Measurements from ENCODE around the gene AUNIP.

Gene AUNIP

DNA sequence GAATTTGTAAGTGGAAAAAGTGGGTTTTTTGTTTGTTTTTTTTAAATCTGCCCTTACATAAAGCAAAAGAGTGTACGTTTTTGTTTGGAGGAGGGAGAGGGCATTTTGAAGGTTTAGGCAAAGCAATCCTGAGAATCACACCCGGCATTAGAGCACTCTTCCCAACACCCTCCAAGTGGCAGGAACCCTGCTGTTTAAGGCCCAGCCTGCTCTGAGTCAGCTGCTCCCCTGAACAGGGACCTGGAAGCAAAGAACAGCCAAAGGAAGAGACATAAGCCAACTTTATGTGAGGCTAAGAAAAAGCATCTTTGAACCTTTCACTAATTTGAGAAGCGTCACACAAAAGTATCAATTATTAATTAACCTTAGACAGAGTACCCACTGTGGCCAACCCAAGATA is 22.6 kb downstream of the AUNIP start:
- no peaks in the 10 kb centered on the region for H4K20me1 ChIP-seq (ENCODE audit: insufficient read depth)
- TF ChIP-seq CTCF (conservative IDR thresholded peaks at IDR 0.05; ENCODE audit: low read depth, low read length) = no peak
- no peak overlapping the region for H3K9ac ChIP-seq
- H3K79me2 ChIP-seq (ENCODE audit: insufficient read depth, low read depth) = 0 out of 2 replicates have a peak, but pooled peaks cover 4% of the 10 kb centered on the region
- no peak overlapping the region for H2AFZ ChIP-seq (ENCODE audit: low read depth)
- no peak overlapping the region for H3K4me3 ChIP-seq (IDR thresholded peaks at IDR 0.05; ENCODE audit: insufficient read depth, low read depth, low read length)
- peaks cover 3% of the 10 kb centered on the region; the same call in 1 of the 2 replicates for H3K36me3 ChIP-seq (ENCODE audit: insufficient read depth)
- H3K4me1 ChIP-seq (ENCODE audit: low read depth, poor library complexity, severe bottlenecking) = peaks cover 9% of the 10 kb centered on the region
- H3K27ac ChIP-seq = no peak overlapping the region
- H3K27me3 ChIP-seq (ENCODE audit: insufficient read depth, low read depth) = no peaks in the 10 kb centered on the region
- H3K4me2 ChIP-seq = no peak overlapping the region

DNA sequence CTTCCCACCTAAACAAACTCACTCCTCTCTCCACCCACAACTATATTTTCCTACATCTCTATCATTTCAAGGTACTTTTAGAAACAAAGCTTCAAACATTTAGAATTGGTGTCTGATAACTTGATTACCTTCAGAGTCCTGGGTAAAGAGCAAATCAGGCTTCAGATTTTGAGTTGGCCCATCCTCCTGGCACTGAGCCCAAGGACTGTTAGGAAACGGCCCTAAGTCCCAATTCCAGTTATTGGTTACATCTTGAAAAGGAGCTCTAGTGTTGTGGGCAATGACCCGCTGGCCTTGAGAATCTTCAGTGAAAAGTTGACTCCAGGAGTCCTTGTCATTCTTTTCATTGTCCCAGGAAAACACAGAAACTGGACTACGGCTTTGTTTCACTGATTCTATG is 24.4 kb downstream of the AUNIP start:
- TF ChIP-seq CTCF (conservative IDR thresholded peaks at IDR 0.05; ENCODE audit: low read depth, low read length) = no peak
- no peak overlapping the region for H3K4me2 ChIP-seq

GRCh38 chr1:25833158-25833557 is 26.1 kb downstream of the AUNIP start:
- no peaks in the 10 kb centered on the region for H3K27me3 ChIP-seq (ENCODE audit: insufficient read depth, low read depth)
- no peaks in the 10 kb centered on the region for H3K79me2 ChIP-seq (ENCODE audit: insufficient read depth, low read depth)
- H3K9ac ChIP-seq = no peak overlapping the region
- no peak for TF ChIP-seq CTCF (conservative IDR thresholded peaks at IDR 0.05; ENCODE audit: low read depth, low read length)
- H3K36me3 ChIP-seq (ENCODE audit: insufficient read depth) = peaks cover 3% of the 10 kb centered on the region; the same call in 1 of the 2 replicates
- H3K27ac ChIP-seq = no peak overlapping the region
- no peak overlapping the region for H3K4me2 ChIP-seq
- H4K20me1 ChIP-seq (ENCODE audit: insufficient read depth) = no peaks in the 10 kb centered on the region
- H2AFZ ChIP-seq (ENCODE audit: low read depth) = no peak overlapping the region
- no peak overlapping the region for H3K4me3 ChIP-seq (IDR thresholded peaks at IDR 0.05; ENCODE audit: insufficient read depth, low read depth, low read length)
- H3K4me1 ChIP-seq (ENCODE audit: low read depth, poor library complexity, severe bottlenecking) = no peaks in the 10 kb centered on the region

More for the DNA sequence above, 24.4 kb downstream of the AUNIP start:
- Histone ChIP-seq H3K4me3 (IDR thresholded peaks at IDR 0.05; ENCODE audit: insufficient read depth, low read depth, low read length) (no peak overlapping the region), H3K36me3 (ENCODE audit: insufficient read depth) (peaks cover 3% of the 10 kb centered on the region; the same call in 1 of the 2 replicates), H3K27me3 (ENCODE audit: insufficient read depth, low read depth) (no peaks in the 10 kb centered on the region), H3K79me2 (ENCODE audit: insufficient read depth, low read depth) (0 out of 2 replicates have a peak, but pooled peaks cover 4% of the 10 kb centered on the region), H3K4me1 (ENCODE audit: low read depth, poor library complexity, severe bottlenecking) (peaks cover 9% of the 10 kb centered on the region), H4K20me1 (ENCODE audit: insufficient read depth) (no peaks in the 10 kb centered on the region), H3K9ac (no peak overlapping the region), H2AFZ (ENCODE audit: low read depth) (no peak overlapping the region), H3K27ac (no peak overlapping the region)

GRCh38 chr1:25832336-25833037 is 26.8 kb downstream of the AUNIP start:
- Histone ChIP-seq H3K4me1 (ENCODE audit: low read depth, poor library complexity, severe bottlenecking) (no peaks in the 10 kb centered on the region), H3K4me3 (IDR thresholded peaks at IDR 0.05; ENCODE audit: insufficient read depth, low read depth, low read length) (no peak overlapping the region), H4K20me1 (ENCODE audit: insufficient read depth) (no peaks in the 10 kb centered on the region), H3K4me2 (no peak overlapping the region), H3K27ac (no peak overlapping the region), H3K79me2 (ENCODE audit: insufficient read depth, low read depth) (no peaks in the 10 kb centered on the region), H3K9ac (no peak overlapping the region), H2AFZ (ENCODE audit: low read depth) (no peak overlapping the region), H3K36me3 (ENCODE audit: insufficient read depth) (peaks cover 3% of the 10 kb centered on the region; the same call in 1 of the 2 replicates), H3K27me3 (ENCODE audit: insufficient read depth, low read depth) (no peaks in the 10 kb centered on the region)
- no peak for TF ChIP-seq CTCF (conservative IDR thresholded peaks at IDR 0.05; ENCODE audit: low read depth, low read length)
